NK-92 (cell line): ENCODE data around the gene NPBWR2.
"Not testable (repeated sequence)": the region's sequence is repeated elsewhere in the genome, so short reads cannot be mapped to it uniquely, and the experiment has no call there.

ENCODE experiments used
- DNase-seq: peaks from one replicate; lab custom pipeline; 2025; ENCODE audit not compliant: unreplicated experiment; lab: John Stamatoyannopoulos, UW

Gene NPBWR2

DNA sequence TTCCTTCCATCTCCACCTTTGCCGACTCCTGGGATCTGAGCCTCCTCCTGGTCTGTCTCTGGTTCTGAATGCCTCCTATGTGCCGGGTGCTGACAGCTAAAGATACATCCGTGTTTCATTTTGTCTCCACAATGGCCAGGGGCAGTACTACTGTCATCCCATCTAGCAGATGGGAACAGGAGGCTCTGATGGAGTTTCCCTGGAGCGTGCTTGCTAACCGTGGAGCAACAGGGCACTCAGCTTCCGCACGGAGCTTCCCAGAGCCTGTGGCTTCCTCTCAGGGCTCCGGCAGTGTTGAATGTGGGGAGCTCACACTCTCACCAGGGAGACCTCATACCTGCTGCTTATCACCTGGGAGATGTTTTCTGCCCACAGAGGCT lies 11.9 kb upstream of the NPBWR2 start:
- no peak for DNase-seq

DNA sequence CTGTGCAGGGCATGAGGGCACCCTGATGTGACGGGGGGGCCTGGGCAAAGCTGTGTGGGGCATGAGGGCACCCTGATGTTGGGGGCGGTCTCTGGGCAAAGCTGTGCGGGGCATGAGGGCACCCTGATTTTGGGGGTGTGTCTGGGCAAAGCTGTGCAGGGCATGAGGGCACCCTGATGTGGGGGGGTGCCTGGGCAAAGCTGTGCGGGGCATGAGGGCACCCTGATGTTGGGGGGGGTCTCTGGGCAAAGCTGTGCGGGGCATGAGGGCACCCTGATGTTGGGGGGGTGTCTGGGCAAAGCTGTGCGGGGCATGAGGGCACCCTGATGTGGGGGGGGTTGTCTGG lies 10.0 kb upstream of the NPBWR2 start:
- DNase-seq = not testable (repeated sequence)

DNA sequence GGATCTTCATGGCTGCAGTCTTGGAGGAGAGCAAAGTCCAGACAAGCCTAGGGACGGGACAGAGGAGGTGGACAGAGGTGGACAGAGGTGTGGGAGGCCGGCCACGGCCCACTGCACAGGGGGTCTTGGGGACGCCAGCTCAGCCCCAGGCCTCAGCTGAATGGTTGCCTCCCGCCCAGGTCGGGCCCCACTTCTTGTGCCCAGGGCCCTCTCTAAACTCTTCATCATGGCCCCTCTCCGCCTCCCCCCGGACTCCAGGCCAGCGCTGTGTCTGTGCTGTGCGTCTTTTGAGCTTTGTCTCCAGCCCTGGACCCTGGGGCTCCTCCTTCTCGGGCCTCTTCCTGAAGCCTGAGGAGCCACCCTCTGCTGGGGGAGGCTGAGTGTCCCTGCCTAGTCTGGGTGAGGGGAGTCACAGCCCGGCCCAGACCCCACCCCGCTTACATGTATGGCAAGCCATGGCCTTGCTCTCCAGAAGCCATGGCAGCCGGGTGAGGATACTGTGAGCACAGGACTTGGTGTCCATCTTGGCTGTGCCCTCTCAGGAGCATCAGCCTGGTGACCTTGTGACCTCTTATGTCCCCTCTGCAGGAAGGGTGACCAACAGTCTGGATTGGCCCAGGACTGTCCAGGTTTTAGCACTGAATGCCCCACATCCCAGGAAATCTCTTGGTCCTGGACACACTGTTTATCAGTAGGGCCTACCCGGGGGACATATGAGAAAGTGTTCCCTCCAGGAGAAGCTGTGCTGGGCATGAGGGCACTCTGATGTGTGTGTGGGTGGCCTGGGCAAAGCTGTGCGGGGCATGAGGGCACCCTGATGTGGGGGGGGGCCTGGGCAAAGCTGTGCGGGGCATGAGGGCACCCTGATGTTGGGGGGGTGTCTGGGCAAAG lies 9.4 kb upstream of the NPBWR2 start:
- DNase-seq = no peak

GRCh38 chr20:64116016-64116415 lies 8.7 kb upstream of the NPBWR2 start:
- DNase-seq = no peak

- no peak for DNase-seq
These were observed 8.0 kb upstream of the NPBWR2 start for GRCh38 chr20:64115171-64115911.

DNA sequence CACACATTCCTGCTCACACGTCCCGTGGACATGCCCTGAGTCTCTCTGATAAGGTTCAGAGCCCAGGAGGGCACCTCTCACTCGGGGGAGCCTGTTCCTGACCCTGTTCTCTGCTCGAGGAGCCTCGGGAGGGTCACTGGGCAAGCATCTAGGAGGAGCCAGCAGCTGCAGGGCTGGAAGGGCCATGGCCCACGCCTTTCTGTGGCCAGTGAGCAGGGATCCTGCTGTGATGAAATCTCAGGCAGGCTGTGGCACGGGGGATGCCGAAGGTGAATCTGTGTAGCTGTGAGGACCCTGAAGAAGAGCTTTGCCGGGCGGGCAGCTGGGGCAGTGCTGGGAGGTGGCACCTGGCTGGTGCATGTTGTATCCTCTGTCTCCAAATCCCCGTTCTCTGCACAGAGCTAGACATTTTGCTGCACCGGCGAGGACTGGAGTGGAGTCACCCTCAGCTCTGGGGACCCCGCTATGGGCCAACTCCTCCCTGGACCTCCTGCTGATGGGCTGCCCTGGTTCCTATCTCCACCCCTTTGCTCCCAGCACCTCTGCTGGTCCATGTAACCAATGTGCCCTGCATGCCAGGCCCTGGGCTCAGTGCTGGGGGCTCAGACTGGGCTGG lies 7.1 kb upstream of the NPBWR2 start:
- DNase-seq = no peak

DNA sequence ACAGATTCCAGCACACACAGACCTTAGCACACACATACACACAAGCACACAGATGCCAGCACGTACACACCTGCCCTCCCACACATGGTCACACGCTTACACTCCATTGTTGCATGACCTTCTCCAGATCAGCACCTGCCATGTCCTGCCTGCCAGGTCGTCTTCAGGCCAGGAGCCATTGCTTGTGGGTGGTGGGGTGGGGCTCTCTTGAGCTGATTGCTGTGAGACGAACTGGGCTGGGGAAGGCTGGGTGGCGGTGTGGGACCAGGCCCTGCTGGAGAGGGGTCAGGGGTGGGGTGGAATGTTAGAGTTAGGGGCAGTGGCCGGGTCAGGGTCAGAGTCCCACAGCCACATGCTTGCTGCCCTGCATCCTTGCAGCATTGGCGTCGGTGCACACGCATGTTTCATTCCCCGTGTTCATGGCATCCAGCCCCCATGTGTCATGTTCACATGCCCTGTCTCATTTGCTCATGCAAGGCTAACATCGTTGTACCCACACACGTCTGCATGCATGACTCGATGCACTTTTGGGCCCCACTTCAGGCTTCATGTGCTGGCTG lies 6.5 kb upstream of the NPBWR2 start:
- no peak for DNase-seq

DNA sequence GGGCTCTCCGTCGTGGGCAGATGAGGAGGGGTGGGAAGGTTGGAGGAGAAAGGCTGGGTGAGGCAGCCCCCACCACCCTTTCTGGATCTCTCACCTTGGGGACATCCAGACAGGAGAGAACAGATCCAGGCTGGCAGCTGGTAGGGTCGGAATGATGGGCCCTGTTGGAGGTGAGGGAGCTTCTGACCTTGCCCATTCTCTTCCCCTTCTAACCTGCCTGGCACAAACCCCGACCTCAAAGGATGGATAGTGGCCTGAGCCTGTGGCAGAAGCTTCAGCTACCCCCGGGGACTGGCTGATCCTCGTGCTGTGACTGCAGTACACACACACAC lies 6.0 kb upstream of the NPBWR2 start:
- DNase-seq = no peak

- DNase-seq = no peak
These were observed 5.5 kb upstream of the NPBWR2 start for GRCh38 chr20:64112691-64113443.

DNA sequence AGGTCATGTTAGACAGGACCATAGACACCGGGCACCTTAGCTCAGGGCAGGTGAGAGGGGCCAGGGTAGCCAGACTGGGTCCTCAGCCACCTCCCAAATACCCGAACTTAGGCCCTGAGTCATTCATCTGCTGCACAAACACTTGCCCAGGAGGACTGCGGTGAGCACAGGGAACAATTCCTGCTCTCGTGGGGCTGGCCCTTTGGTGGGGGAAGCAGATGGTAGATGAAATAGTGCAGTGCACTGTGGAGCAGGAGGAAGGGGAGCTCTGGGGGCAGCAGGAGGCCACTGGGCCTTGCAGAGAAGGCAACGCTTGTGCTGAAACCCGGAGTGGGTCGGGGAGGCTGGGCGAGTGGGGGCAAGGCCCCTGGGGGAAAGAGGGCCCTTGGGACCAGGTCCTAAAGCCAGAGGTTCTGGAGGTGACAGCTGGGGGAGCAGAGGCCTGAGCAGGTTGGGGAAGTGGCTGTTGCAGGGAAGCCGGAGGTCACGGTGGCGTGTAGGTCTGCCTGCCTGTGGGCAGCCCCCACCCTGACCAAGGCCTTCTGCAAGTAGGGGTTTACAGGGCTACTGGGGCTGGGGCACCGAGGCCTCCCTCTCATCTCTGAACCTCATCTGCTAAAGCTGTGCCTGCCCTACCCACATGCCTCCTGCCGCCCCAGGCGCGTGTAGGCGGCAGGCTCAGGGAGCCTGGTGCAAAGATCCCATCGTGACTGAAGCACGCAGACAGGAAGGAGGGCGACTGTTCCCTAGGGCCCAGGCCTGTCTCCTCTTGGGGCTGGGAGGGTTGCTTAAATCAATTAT lies 4.7 kb upstream of the NPBWR2 start:
- no peak for DNase-seq

DNA sequence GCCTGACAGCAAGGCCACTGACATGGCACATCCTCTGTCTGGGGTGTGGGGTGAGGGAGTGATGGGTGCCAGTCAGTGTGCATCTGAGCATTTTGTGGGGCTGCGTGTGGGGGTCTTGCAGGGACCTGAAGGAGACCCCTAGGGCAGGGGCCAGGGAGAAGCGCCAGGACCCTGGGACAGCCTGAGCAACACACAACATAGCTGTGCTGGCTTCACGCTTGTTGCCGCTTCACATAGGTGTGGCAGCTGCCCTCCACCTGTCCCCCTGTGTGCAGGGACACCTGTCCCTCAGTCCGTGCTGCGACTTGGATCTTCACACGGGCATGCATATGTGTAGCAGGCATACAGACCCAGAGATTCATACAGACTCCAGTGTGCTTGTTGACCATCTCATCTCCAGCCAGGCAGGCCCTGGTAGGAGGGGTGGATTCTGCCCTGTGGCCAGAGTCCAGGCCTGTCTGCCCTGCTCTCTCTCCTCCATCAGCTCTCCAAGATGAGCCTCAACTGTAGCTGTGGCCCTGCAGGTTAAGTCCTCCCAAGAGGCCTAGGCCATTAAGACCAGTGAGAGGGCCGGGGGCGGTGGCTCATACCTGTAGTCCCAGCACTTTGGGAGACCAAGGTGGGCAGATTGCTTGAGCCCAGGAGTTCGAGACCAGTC lies 3.2 kb upstream of the NPBWR2 start:
- DNase-seq = no peak

- no peak for DNase-seq
These were observed 2.5 kb upstream of the NPBWR2 start for GRCh38 chr20:64109831-64110391.

GRCh38 chr20:64108731-64109681 lies 1.6 kb upstream of the NPBWR2 start:
- no peak for DNase-seq

- DNase-seq = no peak
These were observed 532 bp upstream of the NPBWR2 start for GRCh38 chr20:64107736-64108457.

- no peak for DNase-seq
These were observed 867 bp downstream of the NPBWR2 start for GRCh38 chr20:64106435-64106961.

GRCh38 chr20:64105846-64106434 lies 1.4 kb downstream of the NPBWR2 start:
- no peak for DNase-seq
